ENCODE results near the gene TAS1R1. TPM values are rescaled to one million over a fixed set of nuclear protein-coding genes. Genes with fewer than 3 reads are reported as not detected.

Gene TAS1R1
- total RNA-seq, 1 experiment from 2014 or later, result not detected

GRCh38 chr1:6586404-6586816, 31.3 kb downstream of the TAS1R1 start:
- intact Hi-C loops (cut with micrococcal nuclease; ENCODE audit: unreplicated experiment), result no loop called here

GRCh38 chr1:6587261-6588005, 32.3 kb downstream of the TAS1R1 start:
- Histone ChIP-seq H3K27ac (ENCODE audit: low read length) (no peak overlapping the region), H3K4me1 (ENCODE audit: control insufficient read depth, insufficient read depth, low read length) (peaks cover under 1% of the 10 kb centered on the region; the same call in 1 of the 2 replicates), H3K9me3 (ENCODE audit: control insufficient read depth, insufficient read depth, low read depth, low read length) (no peaks in the 10 kb centered on the region), H3K27me3 (ENCODE audit: control insufficient read depth, insufficient read depth, low read length) (no peaks in the 10 kb centered on the region), H3K4me3 (ENCODE audit: low read depth in 2 of 2, low read length in 2 of 2) (no peak overlapping the region), H3K36me3 (ENCODE audit: control insufficient read depth, insufficient read depth, low read length) (no peaks in the 10 kb centered on the region; the same call in 1 of the 2 replicates)
- no TSS peak for BruUV-seq (replicated peaks)
- no peak for DNase-seq (ENCODE audit: low read depth, low spot score)
- CTCF ChIA-PET, result interaction anchor here (0.6 kb wide), 1 partner anchor 171 kb away, joined by 4 read pairs; no protein-coding TSS in a partner anchor
- POLR2A ChIA-PET, result interaction anchor here (0.6 kb wide), 1 partner anchor 57 kb away, joined by 3 read pairs; no protein-coding TSS in a partner anchor
- ATAC-seq, result no peak
- intact Hi-C loops (cut with micrococcal nuclease; ENCODE audit: unreplicated experiment) (no loop called here), in situ Hi-C loops (cut with HindIII; ENCODE audit: low pct_unique_long_range_greater_than_20kb, low sequenced_read_pairs) (no loop called here)
- no peak for TF ChIP-seq TCF7L2 (IDR thresholded peaks at IDR 0.05; ENCODE audit: low read depth, low read length)
- TF ChIP-seq SIN3A (IDR thresholded peaks at IDR 0.05; ENCODE audit: borderline replicate concordance, insufficient read depth, low read depth, low read length), result no peak
- no peak for TF ChIP-seq REST (IDR thresholded peaks at IDR 0.05; ENCODE audit: insufficient read depth in 1 of 2, low read depth in 2 of 2, low read length in 1 of 2)
- TF ChIP-seq POLR2AphosphoS5 (IDR thresholded peaks at IDR 0.05; ENCODE audit: low read depth, low read length), result no peak

More at GRCh38 chr1:6586404-6586816, 31.3 kb downstream of the TAS1R1 start:
- H3K27me3 ChIP-seq (ENCODE audit: control insufficient read depth, insufficient read depth, low read length), result no peaks in the 10 kb centered on the region
- in situ Hi-C loops (cut with HindIII; ENCODE audit: low pct_unique_long_range_greater_than_20kb, low sequenced_read_pairs), result no loop called here
- ChIA-PET POLR2A (no interaction called here), CTCF (no interaction called here)
- H3K36me3 ChIP-seq (ENCODE audit: control insufficient read depth, insufficient read depth, low read length), result no peaks in the 10 kb centered on the region; the same call in 1 of the 2 replicates
- DNase-seq (ENCODE audit: low read depth, low spot score), result no peak
- BruUV-seq (replicated peaks), result no TSS peak
- peaks cover 10% of the 10 kb centered on the region for H3K4me1 ChIP-seq (ENCODE audit: control insufficient read depth, insufficient read depth, low read length)
- H3K4me3 ChIP-seq (ENCODE audit: low read depth in 2 of 2, low read length in 2 of 2), result no peak overlapping the region
- TF ChIP-seq POLR2AphosphoS5 (IDR thresholded peaks at IDR 0.05; ENCODE audit: low read depth, low read length) (no peak), CTCF (IDR thresholded peaks at IDR 0.05) (no peak), TCF7L2 (IDR thresholded peaks at IDR 0.05; ENCODE audit: low read depth, low read length) (no peak), REST (IDR thresholded peaks at IDR 0.05; ENCODE audit: insufficient read depth in 1 of 2, low read depth in 2 of 2, low read length in 1 of 2) (no peak), SIN3A (IDR thresholded peaks at IDR 0.05; ENCODE audit: borderline replicate concordance, insufficient read depth, low read depth, low read length) (no peak)
- H3K27ac ChIP-seq (ENCODE audit: low read length), result no peak overlapping the region
- H3K9me3 ChIP-seq (ENCODE audit: control insufficient read depth, insufficient read depth, low read depth, low read length), result no peaks in the 10 kb centered on the region
- peak; percentile 13; the same call in 1 of the 2 replicates for ATAC-seq

Measured in Panc1 (cell line).